ES-I3 (cell line): ENCODE measurements around the gene TAT.
A peak's percentile ranks its signal among the peaks of the same experiment; 100 is the strongest.

Experiments used
- H3K36me3 ChIP-seq: 2 replicates; pipeline ENCODE4 v1.6.1; 2013; ENCODE audit warnings: mild to moderate bottlenecking, low read length, control low read depth, moderate library complexity; ENCODE audit not compliant: insufficient read depth
- H3K4me1 ChIP-seq: 2 replicates; pipeline ENCODE4 v1.6.1; 2013; ENCODE audit warnings: mild to moderate bottlenecking, control low read depth, low read length; ENCODE audit not compliant: insufficient read depth
- H3K9ac ChIP-seq: 2 replicates; pipeline ENCODE4 v1.6.1; 2013; ENCODE audit warnings: low read depth, mild to moderate bottlenecking, low read length, moderate library complexity
- H3K9me3 ChIP-seq: 2 replicates; pipeline ENCODE4 v1.6.1; 2013; ENCODE audit warnings: mild to moderate bottlenecking, low read length, moderate library complexity; ENCODE audit not compliant: control insufficient read depth, insufficient read depth

Gene TAT

DNA sequence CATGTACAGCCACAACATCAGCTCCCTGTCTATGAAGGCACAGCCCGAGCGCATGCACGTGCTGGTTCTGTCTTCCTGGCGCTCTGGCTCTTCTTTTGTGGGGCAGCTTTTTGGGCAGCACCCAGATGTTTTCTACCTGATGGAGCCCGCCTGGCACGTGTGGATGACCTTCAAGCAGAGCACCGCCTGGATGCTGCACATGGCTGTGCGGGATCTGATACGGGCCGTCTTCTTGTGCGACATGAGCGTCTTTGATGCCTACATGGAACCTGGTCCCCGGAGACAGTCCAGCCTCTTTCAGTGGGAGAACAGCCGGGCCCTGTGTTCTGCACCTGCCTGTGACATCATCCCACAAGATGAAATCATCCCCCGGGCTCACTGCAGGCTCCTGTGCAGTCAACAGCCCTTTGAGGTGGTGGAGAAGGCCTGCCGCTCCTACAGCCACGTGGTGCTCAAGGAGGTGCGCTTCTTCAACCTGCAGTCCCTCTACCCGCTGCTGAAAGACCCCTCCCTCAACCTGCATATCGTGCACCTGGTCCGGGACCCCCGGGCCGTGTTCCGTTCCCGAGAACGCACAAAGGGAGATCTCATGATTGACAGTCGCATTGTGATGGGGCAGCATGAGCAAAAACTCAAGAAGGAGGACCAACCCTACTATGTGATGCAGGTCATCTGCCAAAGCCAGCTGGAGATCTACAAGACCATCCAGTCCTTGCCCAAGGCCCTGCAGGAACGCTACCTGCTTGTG is 40.0 kb downstream of the TAT start:
- H3K36me3 ChIP-seq: no peaks in the 10 kb centered on the region
- H3K4me1 ChIP-seq: no peaks in the 10 kb centered on the region
- H3K9ac ChIP-seq: no peak overlapping the region
- no peaks in the 10 kb centered on the region for H3K9me3 ChIP-seq

DNA sequence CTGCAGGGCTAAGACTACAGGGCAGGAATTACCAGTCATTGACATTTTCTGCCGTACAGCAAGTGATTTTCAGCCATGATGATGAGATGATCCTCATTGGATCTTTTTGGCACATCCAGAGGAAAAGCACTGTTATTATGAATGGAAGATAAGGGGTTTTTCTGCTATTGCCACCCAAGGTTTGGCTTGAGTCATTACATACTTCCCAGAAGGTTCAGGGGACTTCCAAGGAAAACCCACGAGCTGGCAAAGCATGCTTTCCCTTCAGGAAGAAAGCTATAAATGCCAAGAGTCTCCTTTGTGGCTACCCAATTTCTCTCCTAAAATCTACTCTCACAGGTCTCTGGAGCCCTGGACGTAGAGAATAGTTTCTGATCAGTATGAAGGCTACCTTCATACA is 44.5 kb downstream of the TAT start:
- Histone ChIP-seq H3K9ac (no peak overlapping the region), H3K36me3 (no peaks in the 10 kb centered on the region), H3K4me1 (peaks cover 3% of the 10 kb centered on the region; the same call in 1 of the 2 replicates), H3K9me3 (no peaks in the 10 kb centered on the region)

DNA sequence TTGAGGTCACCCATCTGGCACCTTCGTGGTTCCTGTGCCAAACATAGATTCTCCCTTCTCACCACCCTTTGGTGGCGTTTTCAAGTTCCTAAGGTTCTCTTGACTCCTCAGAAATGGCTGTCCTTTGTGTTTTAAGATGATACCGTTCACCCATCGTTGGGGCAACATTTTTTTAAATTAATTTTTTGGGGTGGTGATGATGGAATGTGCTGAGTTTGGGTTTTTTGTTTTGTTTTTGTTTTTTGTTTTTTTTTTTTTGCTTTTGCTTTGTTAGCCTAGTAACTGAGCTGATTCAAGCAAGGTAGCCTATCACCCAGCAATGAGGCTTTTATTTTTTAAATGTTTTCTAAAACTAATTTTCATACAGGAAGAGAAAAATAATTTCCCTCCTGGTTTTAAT is 48.0 kb downstream of the TAT start:
- no peaks in the 10 kb centered on the region for H3K9me3 ChIP-seq
- H3K36me3 ChIP-seq: no peaks in the 10 kb centered on the region
- peaks cover 11% of the 10 kb centered on the region; the same call in 1 of the 2 replicates for H3K4me1 ChIP-seq
- no peak overlapping the region for H3K9ac ChIP-seq

DNA sequence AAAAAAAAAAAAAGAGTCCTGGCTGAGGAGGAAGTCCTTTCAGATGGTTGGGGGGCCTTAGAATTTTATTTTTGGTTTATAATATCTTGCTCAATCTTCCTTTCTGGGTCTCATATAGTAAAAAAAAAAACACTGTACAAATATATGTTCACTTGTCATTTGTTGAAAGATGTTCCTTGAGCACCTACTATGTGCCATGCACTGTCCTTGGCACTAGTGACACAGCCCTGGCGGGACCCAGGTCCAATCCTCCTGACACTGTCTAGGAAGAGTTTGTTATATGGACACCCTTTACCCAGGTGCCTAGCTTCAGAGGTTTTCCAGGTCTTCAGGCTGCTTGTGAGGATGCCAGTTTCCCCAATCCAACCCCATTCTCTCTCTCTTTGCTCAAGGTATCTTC is 48.6 kb downstream of the TAT start:
- no peaks in the 10 kb centered on the region for H3K9me3 ChIP-seq
- H3K4me1 ChIP-seq: peaks cover 11% of the 10 kb centered on the region; the same call in 1 of the 2 replicates
- H3K9ac ChIP-seq: no peak overlapping the region
- no peaks in the 10 kb centered on the region for H3K36me3 ChIP-seq

GRCh38 chr16:71526111-71526631 is 50.7 kb downstream of the TAT start, which contains the start of gene CHST4:
Gene CHST4 (plus strand): TSS chr16:71526426. CDS start chr16:71536678, 10,252 bp downstream.
- H3K9ac ChIP-seq: peak within 1 kb of the TSS; percentile 65

GRCh38 chr16:71524566-71525553 is 52.0 kb downstream of the TAT start:
- H3K9me3 ChIP-seq: no peaks in the 10 kb centered on the region
- H3K4me1 ChIP-seq: peaks cover 11% of the 10 kb centered on the region; the same call in 1 of the 2 replicates
- H3K36me3 ChIP-seq: no peaks in the 10 kb centered on the region
- H3K9ac ChIP-seq: peak overlapping the region; percentile 65; the same call in 1 of the 2 replicates

More at GRCh38 chr16:71526111-71526631, 50.7 kb downstream of the TAT start, which contains the start of gene CHST4:
- H3K4me1 ChIP-seq: peaks cover 11% of the 10 kb centered on the region; the same call in 1 of the 2 replicates
- H3K36me3 ChIP-seq: no peaks in the 10 kb centered on the region
- H3K9me3 ChIP-seq: no peaks in the 10 kb centered on the region

DNA sequence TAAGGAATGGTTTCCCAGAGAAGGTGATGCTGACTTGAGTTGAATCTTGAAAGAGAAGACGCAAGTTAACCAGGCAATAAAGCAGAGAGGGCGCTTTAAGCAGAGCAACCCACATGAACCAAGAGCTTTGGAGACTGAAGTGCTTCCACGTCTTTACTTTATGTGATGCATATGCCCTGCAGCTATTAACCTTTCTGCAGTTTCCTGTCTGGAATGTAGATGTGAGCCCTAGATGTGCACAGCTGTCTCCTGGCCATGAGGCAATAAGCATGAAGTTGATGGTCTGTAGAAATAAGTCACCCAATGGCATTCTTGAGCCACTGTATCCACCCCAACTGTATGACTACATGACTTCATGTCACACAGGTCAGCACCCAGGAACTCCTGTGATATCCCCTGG is 56.3 kb downstream of the TAT start:
- Histone ChIP-seq H3K4me1 (peaks cover 8% of the 10 kb centered on the region; the same call in 1 of the 2 replicates), H3K9me3 (no peaks in the 10 kb centered on the region), H3K36me3 (no peaks in the 10 kb centered on the region), H3K9ac (no peak overlapping the region)
